Transverse colon (tissue), 4 donors: ENCODE results near the gene CASK.

Experiments
- EP300 ChIP-seq: sonication (generic); formaldehyde crosslinking; IDR thresholded peaks from one replicate; pipeline ENCODE4 v1.6.1; 2017; ENCODE audit warnings: antibody characterized with exemption, low read depth
- POLR2AphosphoS5 ChIP-seq, 3 donors: sonication (generic); formaldehyde crosslinking; IDR thresholded peaks; one replicate each; pipeline ENCODE4 v1.6.1; 2016; ENCODE audit warnings: antibody characterized with exemption in 3 of 3
- TF ChIP-seq, protein P1 (sequence below), 5 experiments: fragments of 200-600 bp in 3 of 5; fragments of 450-650 bp in 2 of 5; sonication (generic) in 3 of 5; IDR thresholded peaks; 1 replicate in 2 of 5; 2 replicates in 3 of 5; pipeline ENCODE4 v1.5.1; 2016 to 2017; ENCODE audit warnings: antibody characterized with exemption in 5 of 5, inconsistent platforms in 3 of 5, mild to moderate bottlenecking in 2 of 5, moderate library complexity in 1 of 5

- no peak for TF ChIP-seq POLR2AphosphoS5 (IDR thresholded peaks at IDR 0.05)
- TF ChIP-seq, protein P1, sequence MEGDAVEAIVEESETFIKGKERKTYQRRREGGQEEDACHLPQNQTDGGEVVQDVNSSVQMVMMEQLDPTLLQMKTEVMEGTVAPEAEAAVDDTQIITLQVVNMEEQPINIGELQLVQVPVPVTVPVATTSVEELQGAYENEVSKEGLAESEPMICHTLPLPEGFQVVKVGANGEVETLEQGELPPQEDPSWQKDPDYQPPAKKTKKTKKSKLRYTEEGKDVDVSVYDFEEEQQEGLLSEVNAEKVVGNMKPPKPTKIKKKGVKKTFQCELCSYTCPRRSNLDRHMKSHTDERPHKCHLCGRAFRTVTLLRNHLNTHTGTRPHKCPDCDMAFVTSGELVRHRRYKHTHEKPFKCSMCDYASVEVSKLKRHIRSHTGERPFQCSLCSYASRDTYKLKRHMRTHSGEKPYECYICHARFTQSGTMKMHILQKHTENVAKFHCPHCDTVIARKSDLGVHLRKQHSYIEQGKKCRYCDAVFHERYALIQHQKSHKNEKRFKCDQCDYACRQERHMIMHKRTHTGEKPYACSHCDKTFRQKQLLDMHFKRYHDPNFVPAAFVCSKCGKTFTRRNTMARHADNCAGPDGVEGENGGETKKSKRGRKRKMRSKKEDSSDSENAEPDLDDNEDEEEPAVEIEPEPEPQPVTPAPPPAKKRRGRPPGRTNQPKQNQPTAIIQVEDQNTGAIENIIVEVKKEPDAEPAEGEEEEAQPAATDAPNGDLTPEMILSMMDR (IDR thresholded peaks at IDR 0.05), result no peak
- TF ChIP-seq EP300, result no peak
These were observed 126.8 kb downstream of the CASK start for GRCh38 chrX:41796577-41796976.
